ENCODE results near the gene EIF3J. TPM values are rescaled to one million over a fixed set of nuclear protein-coding genes. Genes with fewer than 3 reads are reported as not detected.

Gene EIF3J
- total and polyA plus RNA-seq, 9 donors = 27.0 to 65.3 (median 49.0) TPM

- Histone ChIP-seq H3K4me1 (ENCODE audit: insufficient read depth) (no peaks in the 10 kb centered on the region), H3K9me3 (no peaks in the 10 kb centered on the region), H3K4me3 (no peak overlapping the region), H3K27ac (no peak overlapping the region), H3K36me3 (no peaks in the 10 kb centered on the region), H3K27me3 (no peaks in the 10 kb centered on the region)
- intact Hi-C loops (cut with DNase I) = no loop called here
- 13 to 55% (median 32%) methylated on average over 1 of the region's 1 CpG for WGBS, 3 donors
- no peak for DNase-seq
- no peak for TF ChIP-seq CTCF (IDR thresholded peaks at IDR 0.05)
- no peak for TF ChIP-seq EP300 (IDR thresholded peaks at IDR 0.05)
- no peak for TF ChIP-seq POLR2A (IDR thresholded peaks at IDR 0.05)
These were observed 69.8 kb downstream of the EIF3J start for GRCh38 chr15:44606740-44607139.

Other genes starting within 250 kb of the EIF3J start
- 100 to 1,000 TPM in 1 of 7 donors, 10 to 100 TPM in 6; 78.3 to 100 (median 91.1) TPM for gene GOLM2, start 248.4 kb upstream of the EIF3J start, total RNA-seq
- 10 to 100 TPM; 49.3 to 66.4 TPM for gene GOLM2, start 248.4 kb upstream of the EIF3J start, polyA plus RNA-seq
- 10 to 100 TPM; 44.1 to 54.1 (median 48.1) TPM for gene CTDSPL2, start 109.5 kb upstream of the EIF3J start, total RNA-seq
- 10 to 100 TPM; 11.3 to 19.1 TPM for gene CTDSPL2, start 109.5 kb upstream of the EIF3J start, polyA plus RNA-seq
- gene SPG11, start 126.5 kb downstream of the EIF3J start, total RNA-seq = 10 to 100 TPM; 40.3 to 79.8 (median 53.7) TPM
- 10 to 100 TPM; 25.4 to 40.4 TPM for gene SPG11, start 126.5 kb downstream of the EIF3J start, polyA plus RNA-seq
- 1 to 10 TPM in 5 of 7 donors, under 1 TPM in 2; 0.20 to 1.9 (median 1.2) TPM for gene PATL2, start 174.2 kb downstream of the EIF3J start, total RNA-seq
- gene PATL2, start 174.2 kb downstream of the EIF3J start, polyA plus RNA-seq = 1 to 10 TPM; 1.3 to 2.3 TPM
- 1,000 to 10,000 TPM in 4 of 7 donors, 100 to 1,000 TPM in 3; 827 to 3,158 (median 1,148) TPM for gene B2M, start 174.4 kb downstream of the EIF3J start, total RNA-seq
- 1,000 to 10,000 TPM; 2,417 to 6,504 TPM for gene B2M, start 174.4 kb downstream of the EIF3J start, polyA plus RNA-seq
- gene TRIM69, start 199.4 kb downstream of the EIF3J start, total RNA-seq = 10 to 100 TPM in 6 of 7 donors, 1 to 10 TPM in 1; 7.0 to 25.5 (median 19.7) TPM
- 10 to 100 TPM; 16.3 to 51.4 TPM for gene TRIM69, start 199.4 kb downstream of the EIF3J start, polyA plus RNA-seq